HG03095 (cell line): ENCODE results near the gene TIMM23B.
"Not testable (repeated sequence)": the region's sequence is repeated elsewhere in the genome, so short reads cannot be mapped to it uniquely, and the experiment has no call there.

Source experiments
- ATAC-seq: cut with Tn5 transposase; IDR thresholded peaks from one replicate; pipeline ENCODE4 v1.9.1; 2021; ENCODE audit warnings: moderate library complexity; ENCODE audit not compliant: unreplicated experiment

TIMM23B gene, protein sequence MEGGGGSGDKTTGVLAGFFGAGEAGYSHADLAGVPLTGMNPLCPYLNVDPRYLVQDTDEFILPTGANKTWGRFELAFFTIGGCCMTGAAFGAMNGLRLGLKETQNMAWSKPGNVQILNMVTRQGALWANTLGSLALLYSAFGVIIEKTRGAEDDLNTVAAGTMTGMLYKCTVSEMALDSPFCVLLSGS

DNA sequence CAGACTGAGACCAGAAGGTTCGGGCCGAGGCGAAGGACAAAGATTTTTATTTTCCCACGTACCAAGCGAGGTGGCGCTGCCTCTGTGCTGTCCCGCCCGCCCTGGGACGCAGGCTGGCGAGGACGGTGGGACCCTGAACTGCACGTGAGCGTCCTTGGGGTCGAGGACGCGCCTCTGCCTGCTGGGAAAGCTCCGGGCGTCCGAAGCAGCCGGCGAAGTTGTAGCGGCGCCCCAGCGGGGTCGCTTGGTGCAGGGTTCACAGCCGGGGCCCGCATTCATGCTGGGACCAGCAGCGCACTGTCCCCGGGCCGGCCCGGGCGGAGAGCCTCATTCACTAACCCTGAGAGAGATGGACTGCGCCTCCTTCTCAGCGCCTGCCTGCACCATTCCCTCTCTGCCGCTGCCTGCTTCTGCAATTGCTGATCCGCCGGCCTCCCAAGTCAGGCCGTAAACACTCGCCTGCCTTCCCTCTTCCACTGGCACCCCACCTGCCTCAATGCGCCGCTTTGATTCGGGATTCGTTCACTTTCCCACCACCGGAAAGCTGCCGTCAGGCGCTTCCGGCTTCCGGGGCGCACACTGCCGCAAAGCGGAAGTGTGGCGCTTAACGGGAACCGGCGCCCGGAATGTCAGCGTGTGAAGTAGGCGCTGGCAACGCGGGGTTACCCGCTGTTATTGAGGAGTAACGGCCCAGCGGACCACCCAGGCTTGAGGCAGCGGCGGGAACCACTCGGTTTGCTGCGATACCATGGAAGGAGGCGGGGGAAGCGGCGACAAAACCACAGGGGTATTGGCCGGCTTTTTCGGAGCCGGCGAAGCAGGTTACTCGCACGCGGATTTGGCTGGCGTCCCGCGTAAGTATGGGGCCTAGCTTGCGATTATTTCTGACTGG is at the start of gene TIMM23B, which contains the start of gene PARG:
TSS of gene TIMM23B (plus strand) at position 607 of the 892 bp plus-strand sequence. CDS start at position 749, 142 bp downstream.
TSS of gene PARG (minus strand) at position 581 of the 892 bp plus-strand sequence. CDS start at position 279, 302 bp downstream.
- ATAC-seq, result peak; percentile 72

DNA sequence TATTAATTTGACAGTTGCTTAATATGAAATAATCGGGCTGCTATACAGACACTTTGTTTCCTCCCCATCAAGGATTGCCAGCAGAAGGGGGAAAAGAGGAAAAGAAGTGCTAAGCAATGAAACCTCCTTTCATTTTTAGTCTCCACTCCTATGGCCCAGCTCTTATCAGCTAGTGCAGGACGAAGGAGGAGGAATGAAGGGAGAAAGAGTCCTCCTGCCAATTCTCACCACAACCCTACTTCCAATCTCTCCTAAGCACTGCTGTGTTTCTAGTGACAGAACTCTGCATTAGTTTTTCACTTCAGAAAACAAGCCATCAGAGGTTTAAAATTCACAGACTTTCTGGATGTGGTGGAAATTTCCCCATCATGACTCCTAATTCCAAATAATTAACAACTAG is 41.9 kb upstream of the TIMM23B start:
- ATAC-seq, result not testable (repeated sequence)

DNA sequence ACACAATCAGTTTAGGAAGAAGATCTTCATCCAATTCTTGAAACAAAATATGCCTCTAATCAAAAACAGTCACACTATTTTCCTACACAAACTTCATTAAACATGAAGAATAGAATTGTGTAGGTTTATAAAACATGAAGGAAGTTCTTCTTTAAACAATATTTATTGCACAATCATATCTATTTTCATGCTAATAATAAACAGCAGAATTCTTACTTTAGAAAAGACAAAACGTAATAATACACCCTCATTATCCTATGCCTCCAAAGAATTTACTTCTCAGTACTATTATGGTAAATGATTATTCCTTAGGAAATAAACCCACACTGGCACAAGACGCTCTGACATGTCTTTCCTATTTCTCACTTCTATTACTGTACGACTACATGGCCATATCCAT is 41.4 kb upstream of the TIMM23B start:
- ATAC-seq, result not testable (repeated sequence)

DNA sequence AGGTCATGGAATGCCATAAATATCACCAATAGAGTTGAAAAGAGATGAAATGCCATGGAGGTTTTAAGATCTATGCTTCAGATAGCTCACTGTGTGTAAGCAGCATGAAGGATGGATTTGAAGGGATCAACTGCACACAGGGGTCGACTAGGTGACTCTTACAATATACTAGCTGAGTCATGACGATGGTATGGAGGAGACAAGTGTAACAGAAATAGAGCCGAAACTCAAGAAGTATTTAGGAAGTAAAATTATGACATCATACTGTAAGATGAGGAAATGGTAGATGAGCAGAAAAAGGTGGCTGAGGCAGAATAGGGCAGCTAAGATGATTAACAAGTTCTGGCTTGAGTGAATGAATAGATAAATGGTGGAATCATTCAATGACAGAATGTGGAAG is 38.0 kb upstream of the TIMM23B start:
- ATAC-seq, result not testable (repeated sequence)

DNA sequence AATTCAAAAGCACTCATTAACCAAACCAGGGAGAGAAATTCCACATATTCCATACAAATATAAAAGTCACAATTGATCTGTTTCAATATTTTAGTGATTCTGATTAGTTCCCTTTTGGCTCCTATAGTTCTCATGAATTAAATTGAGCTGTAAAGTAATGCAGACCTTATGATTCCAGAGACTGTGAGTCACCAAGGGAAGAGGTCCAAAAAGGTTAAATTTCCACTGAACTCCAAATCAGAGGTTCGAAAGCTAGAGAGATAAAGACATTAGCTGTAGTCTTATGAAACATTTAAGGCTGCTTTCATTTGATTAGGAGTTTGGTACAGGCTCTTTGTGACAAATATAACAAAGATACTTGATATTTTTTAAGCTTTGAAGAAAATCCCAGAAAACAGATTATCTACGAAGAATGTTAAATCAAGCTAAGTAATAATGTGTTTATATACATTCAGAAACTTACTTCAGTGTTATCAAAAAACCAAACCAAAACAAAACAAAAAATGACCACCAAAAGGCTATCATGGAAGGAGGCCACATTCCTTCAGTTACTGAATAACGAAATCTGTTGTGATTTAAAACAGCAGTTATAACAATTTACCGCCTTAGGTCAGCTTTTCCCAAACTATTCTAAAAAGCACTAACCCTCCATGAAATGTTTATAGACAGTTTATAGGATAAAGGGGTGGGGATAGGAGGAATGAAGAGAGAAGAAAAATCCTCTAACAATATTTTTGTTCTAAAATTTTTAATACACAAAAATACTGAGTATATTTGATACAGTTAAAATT is 33.4 kb upstream of the TIMM23B start:
- ATAC-seq, result not testable (repeated sequence)

DNA sequence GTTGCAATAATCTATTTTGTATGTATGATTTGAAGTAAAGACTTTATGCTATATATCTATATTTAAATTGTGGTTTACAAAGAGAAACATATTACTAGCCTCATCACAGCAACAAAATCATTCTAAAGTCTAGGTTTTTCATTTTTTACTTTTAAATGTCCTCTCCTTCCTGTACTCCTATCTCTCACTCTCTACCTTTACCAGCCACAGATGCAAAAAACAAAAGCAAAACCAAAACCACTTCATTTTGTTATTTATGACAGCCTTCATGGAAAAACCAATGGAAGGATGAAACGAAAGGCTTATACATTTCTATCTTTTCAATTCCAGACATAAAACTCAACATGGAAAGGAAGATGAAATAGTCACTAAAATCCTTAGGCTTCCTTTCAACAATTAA is 31.6 kb upstream of the TIMM23B start:
- not testable (repeated sequence) for ATAC-seq

DNA sequence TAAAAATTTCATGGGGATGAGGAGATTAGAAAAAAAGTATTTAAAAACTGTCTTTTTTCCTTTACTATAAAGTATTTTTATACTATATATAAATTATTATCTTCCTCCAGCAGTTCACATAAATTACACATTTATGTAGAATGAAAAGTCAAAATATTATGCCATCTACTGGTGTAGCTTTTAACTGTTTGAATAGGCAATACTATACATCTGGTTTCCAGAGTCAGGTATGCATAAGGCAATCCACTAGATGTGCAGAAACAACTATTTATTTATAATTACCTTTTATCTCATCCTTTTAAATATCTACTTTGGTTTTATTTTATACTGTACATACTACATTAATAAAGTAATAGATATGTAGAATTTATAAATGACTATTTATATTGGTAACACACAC is 25.4 kb upstream of the TIMM23B start:
- ATAC-seq, result not testable (repeated sequence)

DNA sequence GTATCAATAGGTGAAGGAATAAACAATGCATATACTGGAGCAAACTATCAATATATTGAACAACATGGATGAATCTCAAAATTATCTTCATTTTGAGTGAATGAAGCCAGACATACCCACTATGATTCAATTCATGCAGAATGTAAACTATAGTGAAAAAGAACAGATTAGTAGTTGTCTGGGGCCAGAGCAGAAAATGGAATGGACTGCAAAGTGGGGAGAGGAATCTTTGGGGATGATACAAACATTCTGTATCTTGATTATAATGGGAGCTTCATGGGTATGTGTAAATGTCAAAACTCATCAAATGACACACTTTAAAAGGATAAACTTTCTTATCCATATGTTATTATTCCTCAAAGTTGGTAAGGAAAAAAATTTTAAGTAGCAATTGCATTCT is 23.9 kb upstream of the TIMM23B start:
- not testable (repeated sequence) for ATAC-seq

DNA sequence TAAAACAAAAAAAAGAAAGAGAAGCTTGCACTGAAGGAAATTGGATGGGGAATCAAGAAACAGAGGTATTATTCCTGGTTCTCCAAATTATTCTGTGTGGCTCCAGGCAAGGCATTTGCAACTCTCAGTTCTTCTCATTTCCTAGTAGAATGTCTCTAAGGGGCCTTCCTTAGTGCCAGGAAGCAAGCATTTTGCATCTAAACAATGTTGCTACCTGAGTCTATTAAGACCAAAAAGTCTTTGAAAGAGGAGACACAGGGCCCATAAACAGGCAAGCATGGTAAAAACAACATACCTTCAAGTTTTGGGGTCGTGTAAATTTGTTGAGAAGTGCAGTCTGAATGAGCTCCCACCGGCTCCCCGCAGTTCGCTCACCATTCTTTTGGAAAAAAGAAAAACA is 19.8 kb upstream of the TIMM23B start:
- not testable (repeated sequence) for ATAC-seq

DNA sequence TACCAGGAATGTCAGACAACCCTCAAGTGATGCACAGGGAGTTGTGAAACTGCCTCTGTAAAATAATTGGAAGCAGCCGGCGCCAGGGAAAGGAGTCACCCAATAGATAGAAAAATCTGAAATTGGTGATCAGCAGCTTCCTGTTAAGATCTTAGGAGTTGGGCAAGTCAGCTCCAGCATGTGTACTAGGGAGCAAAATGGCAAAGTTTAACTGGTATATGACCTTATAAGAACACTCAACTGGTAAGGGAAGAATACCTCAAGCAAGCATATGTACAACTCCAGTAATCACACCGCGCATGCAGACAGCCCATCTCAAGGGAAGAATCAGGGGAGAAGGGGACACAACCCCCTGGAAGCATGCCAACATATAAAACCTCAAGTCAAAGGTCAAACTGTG is 18.3 kb upstream of the TIMM23B start:
- not testable (repeated sequence) for ATAC-seq

DNA sequence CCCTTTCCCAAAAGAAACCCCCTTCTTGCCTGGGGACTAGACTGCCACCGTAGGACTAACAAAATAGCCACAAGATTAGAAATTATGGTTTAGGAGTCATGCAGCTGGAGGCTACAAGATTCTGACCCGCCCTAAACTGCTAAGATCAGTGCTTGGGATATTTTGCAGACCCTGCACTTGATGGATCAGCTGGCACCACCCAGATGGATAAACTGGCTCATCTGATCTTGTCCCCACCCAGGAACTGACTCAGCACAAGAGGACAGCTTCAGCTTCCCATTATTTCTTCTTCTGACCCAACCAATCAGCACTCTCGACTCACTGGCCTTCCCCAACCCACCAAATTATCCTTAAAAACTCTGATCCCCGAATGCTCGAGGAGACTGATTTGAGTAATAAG is 10.6 kb upstream of the TIMM23B start:
- not testable (repeated sequence) for ATAC-seq

DNA sequence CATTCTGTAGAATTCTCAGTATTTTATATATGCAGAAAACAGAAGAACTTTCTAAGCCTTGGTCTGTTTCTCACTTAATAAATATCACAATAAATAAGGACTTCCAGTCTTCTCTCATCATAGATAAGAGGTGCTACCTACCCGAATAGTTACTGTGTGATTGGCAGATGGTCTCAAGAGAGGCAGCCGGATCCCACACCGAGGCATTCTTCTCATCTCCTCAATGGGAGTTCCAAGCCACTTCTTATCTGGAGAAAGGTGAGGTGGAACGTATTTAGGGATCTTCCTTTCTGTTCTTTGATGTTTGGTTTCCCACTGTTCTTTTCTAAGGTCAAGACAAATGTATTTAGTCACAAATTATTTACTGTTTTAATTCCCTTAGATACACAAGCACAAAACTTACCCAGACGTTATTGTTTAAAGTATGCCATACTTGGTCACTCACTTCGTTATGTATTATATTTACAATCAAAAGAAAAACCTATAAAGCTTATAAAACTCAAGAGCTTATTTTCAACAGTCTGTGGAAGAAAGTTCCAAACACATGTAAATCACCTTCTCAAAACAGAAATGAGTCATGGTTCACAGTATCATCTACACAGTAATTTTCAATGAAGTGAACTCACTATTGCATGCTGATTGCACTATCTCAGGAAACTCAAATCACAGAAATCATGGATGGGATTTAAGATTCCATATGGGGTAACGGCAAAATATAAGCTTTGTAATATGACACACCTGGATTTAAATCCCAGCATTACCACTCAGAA is 9.7 kb upstream of the TIMM23B start:
- ATAC-seq, result not testable (repeated sequence)

DNA sequence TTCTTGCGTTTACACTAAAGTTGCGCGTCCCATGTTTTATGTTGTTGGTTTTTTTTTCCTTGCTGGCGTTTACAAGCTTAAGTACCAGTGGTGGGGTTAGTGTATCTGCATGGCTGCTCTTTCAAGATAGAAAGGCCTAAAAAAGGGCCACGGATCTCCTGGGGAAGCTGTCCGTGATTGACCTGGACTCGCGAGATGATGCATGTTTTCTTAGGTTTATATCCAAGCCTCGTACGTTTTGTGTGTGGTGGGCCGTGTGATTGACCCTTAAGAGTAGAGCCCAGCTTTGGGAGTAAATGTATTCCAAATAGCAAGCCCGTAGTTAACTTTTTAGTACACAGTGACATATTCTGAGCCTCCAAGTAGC is 469 bp downstream of the TIMM23B start:
- ATAC-seq, result not testable (repeated sequence)

DNA sequence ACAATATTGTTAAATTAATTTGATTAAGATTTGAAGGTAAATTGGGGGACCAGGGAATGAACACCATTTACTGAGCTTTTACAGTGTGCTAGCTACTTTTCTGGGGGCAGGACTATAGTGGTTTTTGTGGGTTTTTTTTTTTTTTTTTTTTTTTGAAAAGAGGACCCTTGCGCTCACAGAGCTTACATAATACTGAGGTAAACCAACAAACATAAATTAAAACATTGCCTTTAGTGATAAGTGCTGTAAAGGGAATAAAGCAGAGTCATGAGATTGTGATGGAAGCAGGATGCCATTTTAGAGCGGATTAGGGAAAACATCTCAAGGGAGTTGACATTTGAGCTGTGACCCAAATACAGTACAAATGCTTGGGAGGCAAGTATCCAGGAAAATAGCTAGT is 1.8 kb downstream of the TIMM23B start:
- ATAC-seq, result not testable (repeated sequence)

DNA sequence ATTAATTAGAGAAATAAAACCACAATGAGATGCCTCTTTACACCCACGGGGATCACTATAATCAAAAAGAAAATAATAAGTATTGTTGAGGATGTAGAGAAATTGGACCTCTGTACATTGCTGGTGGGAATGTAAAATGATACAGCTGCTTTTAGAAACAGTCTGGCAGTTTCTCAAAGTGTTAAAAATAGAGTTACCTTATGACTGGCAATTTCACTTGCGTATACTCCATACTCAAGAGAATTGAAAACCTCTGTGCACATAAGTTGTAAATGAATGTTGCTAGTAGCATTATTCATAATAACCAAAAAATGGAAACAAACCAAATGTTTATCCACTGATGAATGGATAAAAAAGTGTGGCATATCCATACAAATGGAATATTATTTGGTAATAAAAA is 6.3 kb downstream of the TIMM23B start:
- ATAC-seq, result peak; percentile 79

DNA sequence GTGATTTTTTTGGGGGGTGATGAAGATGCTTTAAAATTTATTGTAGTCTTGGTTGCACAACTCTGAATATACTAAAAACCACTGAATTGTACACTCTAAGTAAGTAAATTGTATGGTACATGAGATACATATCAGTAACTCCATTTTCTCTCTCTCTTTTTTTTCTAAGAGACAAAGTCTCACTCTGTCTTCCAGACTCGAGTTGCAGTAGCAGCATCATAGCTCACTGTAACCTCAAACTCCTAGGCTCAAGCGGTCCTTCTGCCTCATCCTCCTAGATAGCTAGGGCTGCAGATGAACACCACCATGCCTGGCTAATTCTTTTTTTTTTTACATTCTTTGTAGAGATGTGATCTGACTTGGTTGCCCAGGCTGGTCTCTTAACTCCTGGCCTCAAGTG is 6.9 kb downstream of the TIMM23B start:
- ATAC-seq, result not testable (repeated sequence)

DNA sequence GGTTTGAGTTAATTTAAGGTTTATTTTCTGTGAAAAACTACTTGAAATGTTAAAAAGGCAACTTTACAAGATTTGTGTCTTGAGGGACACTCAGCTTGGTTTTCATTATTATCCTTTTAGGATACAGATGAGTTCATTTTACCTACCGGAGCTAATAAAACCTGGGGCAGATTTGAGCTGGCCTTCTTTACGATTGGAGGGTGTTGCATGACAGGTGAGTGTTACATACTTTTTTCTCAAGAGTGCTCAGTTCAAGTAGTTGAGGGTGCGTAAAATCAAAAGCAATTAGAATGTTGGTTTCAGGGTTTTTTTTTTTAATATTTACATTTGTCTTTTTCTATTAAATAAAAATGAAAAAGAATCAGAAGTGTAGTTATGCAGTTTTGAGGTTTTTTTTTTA is 10.2 kb downstream of the TIMM23B start:
- ATAC-seq, result not testable (repeated sequence)

DNA sequence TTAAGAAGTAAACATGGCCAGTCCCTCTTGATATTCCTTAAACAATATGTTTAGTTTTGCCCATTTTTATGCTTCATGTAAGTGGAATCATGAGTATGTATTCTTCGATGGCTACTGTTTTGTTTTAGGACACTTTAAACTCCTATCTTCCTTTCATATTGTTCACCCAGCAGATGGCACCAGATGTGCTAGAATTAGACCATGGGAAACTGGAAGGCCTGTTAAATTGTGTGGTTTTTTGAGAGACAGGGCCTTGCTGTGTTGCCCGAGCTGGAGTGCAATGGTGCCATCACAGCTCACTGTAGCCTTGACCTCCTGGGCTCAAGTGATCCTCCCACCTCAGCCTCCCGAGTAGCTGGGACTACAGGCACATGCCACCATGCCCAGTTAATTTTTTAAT is 11.3 kb downstream of the TIMM23B start:
- ATAC-seq, result not testable (repeated sequence)

DNA sequence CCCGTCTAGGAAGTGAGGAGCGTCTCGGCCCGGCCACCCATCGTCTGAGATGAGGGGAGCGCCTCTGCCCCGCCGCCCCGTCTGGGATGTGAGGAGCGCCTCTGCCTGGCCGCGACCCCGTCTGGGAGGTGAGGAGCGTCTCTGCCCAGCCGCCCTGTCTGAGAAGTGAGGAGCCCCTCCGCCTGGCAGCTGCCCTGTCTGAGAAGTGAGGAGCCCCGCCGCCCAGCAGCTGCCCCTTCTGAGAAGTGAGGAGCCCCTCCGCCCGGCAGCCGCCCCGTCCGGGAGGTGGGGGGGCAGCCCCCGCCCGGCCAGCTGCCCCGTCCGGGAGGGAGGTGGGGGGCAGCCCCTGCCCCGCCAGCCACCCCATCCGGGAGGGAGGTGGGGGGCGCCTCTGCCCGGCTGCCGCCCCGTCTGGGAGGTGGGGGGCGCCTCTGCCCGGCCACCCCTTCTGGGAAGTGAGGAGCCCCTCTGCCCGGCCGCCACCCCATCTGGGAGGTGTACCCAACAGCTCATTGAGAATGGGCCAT is 28.5 kb downstream of the TIMM23B start:
- ATAC-seq, result not testable (repeated sequence)

DNA sequence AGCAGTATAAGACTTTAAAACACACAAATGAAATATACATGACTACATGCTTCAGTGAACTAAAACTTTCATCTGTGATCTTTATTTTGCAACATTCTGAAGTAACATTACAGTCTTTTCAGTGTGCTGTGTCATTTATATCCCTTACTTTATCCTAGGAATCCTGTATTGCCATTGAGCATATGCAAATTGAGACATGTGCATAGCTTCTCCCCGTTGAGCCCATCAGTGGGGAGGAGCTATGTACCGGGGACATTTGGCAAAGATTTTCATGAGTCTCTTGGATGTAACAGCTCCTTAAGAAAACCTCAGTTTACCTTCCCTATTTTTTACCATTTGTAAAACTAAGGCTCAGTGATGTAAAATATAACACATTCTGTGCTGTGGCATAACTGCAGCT is 29.6 kb downstream of the TIMM23B start:
- ATAC-seq, result not testable (repeated sequence)
